Loucy (cell line): Measurements from ENCODE around the gene OR6Y1.

Experiments
- H2AFZ ChIP-seq: fragments of 200-600 bp; sonication (generic); 2 replicates; pipeline ENCODE4 v1.6.0; 2016; ENCODE audit warnings: antibody characterized with exemption, mild to moderate bottlenecking, low read length, moderate library complexity
- H3F3A ChIP-seq: fragments of 200-600 bp; 2 replicates; pipeline ENCODE4 v1.6.0; 2016; ENCODE audit warnings: antibody characterized with exemption, low read depth, mild to moderate bottlenecking
- H3K27me3 ChIP-seq: fragments of 200-600 bp; sonication (generic); 2 replicates; pipeline ENCODE4 v1.6.1; 2014; ENCODE audit warnings: low read length, mild to moderate bottlenecking; ENCODE audit not compliant: insufficient read depth, poor library complexity, severe bottlenecking
- H3K36me3 ChIP-seq: fragments of 200-600 bp; sonication (generic); 2 replicates; pipeline ENCODE4 v1.6.1; 2016; ENCODE audit warnings: low read length; ENCODE audit not compliant: insufficient read depth
- H3K4me1 ChIP-seq: fragments of 200-600 bp; sonication (generic); 2 replicates; pipeline ENCODE4 v1.5.1; 2014; ENCODE audit warnings: low read length, mild to moderate bottlenecking; ENCODE audit not compliant: insufficient read depth, poor library complexity, severe bottlenecking
- H3K4me2 ChIP-seq: fragments of 200-600 bp; sonication (generic); 2 replicates; pipeline ENCODE4 v1.6.0; 2014; ENCODE audit warnings: antibody characterized with exemption, low read length, low read depth, mild to moderate bottlenecking; ENCODE audit not compliant: poor library complexity, severe bottlenecking
- H3K4me3 ChIP-seq: fragments of 200-600 bp; sonication (generic); 2 replicates; pipeline ENCODE4 v1.5.1; 2014; ENCODE audit warnings: low read length, mild to moderate bottlenecking, mixed read lengths; ENCODE audit not compliant: poor library complexity, severe bottlenecking
- H3K79me2 ChIP-seq: fragments of 200-600 bp; sonication (generic); 2 replicates; pipeline ENCODE4 v1.6.1; 2014; ENCODE audit warnings: low read length; ENCODE audit not compliant: insufficient read depth
- H3K9ac ChIP-seq: fragments of 200-600 bp; sonication (generic); 2 replicates; pipeline ENCODE4 v1.6.0; 2014; ENCODE audit warnings: mild to moderate bottlenecking, low read depth, low read length, moderate library complexity; ENCODE audit not compliant: poor library complexity, severe bottlenecking
- H3K9me2 ChIP-seq: fragments of 200-600 bp; sonication (generic); replicated peaks from 2 replicates; pipeline ENCODE4 v1.6.1; 2016; ENCODE audit warnings: low read depth, low read length, mixed read lengths
- H3K9me3 ChIP-seq: fragments of 200-600 bp; sonication (generic); 2 replicates; pipeline ENCODE4 v1.6.1; 2014; ENCODE audit warnings: mild to moderate bottlenecking, antibody characterized with exemption, low read length, low read depth; ENCODE audit not compliant: insufficient read depth
- H4K20me1 ChIP-seq: fragments of 200-600 bp; sonication (generic); 2 replicates; pipeline ENCODE4 v1.6.0; 2014; ENCODE audit warnings: antibody characterized with exemption, low read length, mild to moderate bottlenecking; ENCODE audit not compliant: insufficient read depth, poor library complexity, severe bottlenecking
- EZH2phosphoT487 ChIP-seq: fragments of 200-600 bp; IDR thresholded peaks from 2 replicates; pipeline ENCODE4 v1.6.1; 2018; ENCODE audit warnings: antibody characterized with exemption, mild to moderate bottlenecking, moderate library complexity, borderline replicate concordance
- TF ChIP-seq, protein P1 (sequence below): fragments of 200-600 bp; sonication (generic); conservative IDR thresholded peaks from 2 replicates; pipeline ENCODE4 v1.5.1; 2014; ENCODE audit warnings: mild to moderate bottlenecking, antibody characterized with exemption, low read length

Gene OR6Y1

DNA sequence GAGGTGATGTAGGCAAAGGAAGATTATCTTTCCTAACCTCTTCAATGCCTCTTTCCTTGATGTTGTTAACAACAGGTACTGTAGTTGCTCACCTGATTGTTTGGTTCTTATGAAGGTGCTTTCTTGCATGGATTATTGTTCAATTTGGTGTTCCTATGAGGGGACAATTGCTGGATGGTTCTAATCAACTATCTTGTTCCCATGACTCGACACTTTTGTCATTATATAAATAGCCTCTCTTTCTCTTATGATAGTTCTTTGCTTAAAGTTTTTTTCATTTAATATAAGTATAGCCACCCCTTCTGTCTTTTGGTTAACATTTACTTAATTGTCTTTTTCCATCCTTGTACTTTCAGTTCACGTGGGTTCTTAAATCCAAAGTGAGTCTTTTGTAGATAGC, 46.7 kb downstream of the OR6Y1 start:
- Histone ChIP-seq H3K9me2 (no peaks in the 10 kb centered on the region), H3K9me3 (no peaks in the 10 kb centered on the region), H3F3A (no peaks in the 10 kb centered on the region), H4K20me1 (no peaks in the 10 kb centered on the region), H3K4me3 (no peak overlapping the region), H3K9ac (no peak overlapping the region), H3K4me1 (no peaks in the 10 kb centered on the region), H3K27me3 (no peaks in the 10 kb centered on the region), H3K36me3 (no peaks in the 10 kb centered on the region), H3K4me2 (no peak overlapping the region), H3K79me2 (no peaks in the 10 kb centered on the region), H2AFZ (no peak overlapping the region)
- no peak for TF ChIP-seq EZH2phosphoT487
- TF ChIP-seq, protein P1, sequence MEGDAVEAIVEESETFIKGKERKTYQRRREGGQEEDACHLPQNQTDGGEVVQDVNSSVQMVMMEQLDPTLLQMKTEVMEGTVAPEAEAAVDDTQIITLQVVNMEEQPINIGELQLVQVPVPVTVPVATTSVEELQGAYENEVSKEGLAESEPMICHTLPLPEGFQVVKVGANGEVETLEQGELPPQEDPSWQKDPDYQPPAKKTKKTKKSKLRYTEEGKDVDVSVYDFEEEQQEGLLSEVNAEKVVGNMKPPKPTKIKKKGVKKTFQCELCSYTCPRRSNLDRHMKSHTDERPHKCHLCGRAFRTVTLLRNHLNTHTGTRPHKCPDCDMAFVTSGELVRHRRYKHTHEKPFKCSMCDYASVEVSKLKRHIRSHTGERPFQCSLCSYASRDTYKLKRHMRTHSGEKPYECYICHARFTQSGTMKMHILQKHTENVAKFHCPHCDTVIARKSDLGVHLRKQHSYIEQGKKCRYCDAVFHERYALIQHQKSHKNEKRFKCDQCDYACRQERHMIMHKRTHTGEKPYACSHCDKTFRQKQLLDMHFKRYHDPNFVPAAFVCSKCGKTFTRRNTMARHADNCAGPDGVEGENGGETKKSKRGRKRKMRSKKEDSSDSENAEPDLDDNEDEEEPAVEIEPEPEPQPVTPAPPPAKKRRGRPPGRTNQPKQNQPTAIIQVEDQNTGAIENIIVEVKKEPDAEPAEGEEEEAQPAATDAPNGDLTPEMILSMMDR, result no peak

DNA sequence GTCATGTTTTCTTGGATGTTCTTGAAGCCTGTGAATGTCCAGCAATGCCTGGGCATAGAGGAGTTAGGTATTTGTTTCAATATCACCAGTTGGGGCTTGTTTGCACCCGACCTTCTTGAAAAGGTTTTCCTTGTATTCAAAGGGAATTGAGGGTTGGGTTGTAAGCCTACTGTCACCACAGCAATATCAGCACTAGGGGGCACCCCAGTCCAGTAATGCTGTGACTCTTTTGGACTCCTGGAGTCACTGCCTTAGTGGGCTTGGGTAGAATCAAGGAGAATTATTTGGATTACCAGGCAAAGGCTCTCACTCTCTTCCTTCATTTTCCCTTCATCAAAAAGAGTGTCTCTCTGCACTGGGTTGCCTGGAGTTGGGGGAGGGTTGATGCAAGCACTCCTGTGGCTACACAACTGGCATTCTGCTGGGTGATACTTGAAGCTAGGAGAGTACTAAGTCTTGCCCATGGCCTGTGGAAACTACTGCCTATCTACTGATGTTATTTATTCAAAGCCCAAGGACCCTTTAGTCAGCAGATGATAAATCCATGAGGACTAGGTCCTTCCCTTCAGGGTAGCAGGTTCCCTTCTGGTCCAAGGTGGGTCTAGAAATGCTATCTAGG, 47.7 kb downstream of the OR6Y1 start:
- Histone ChIP-seq H3K9ac (no peak overlapping the region), H4K20me1 (no peaks in the 10 kb centered on the region)

DNA sequence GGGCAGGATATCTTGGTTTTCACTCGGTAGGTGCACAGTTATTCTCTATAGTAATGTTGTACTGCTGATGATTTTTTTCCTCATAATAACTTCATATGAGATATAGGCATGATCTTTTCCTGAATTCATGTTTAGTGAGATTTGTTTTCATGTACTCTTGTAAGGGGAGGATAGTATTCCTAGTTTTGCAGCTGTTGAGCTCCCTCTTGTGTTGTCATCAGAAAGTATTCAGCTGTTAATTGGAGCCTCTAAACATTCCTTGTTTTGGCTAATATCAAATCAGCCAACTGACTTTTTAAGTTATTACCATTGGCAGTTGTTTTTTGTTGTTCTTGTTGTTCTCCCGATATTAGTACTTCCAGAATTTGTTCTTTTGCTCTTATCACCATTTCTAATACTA, 57.8 kb downstream of the OR6Y1 start:
- no peaks in the 10 kb centered on the region for H3F3A ChIP-seq
- H3K9ac ChIP-seq, result no peak overlapping the region
- H3K36me3 ChIP-seq, result no peaks in the 10 kb centered on the region
- H4K20me1 ChIP-seq, result no peaks in the 10 kb centered on the region
- H3K4me3 ChIP-seq, result no peak overlapping the region
- no peak overlapping the region for H3K4me2 ChIP-seq
- H2AFZ ChIP-seq, result no peak overlapping the region
- no peaks in the 10 kb centered on the region for H3K79me2 ChIP-seq
- no peaks in the 10 kb centered on the region for H3K27me3 ChIP-seq
- TF ChIP-seq, protein P1, result peak; percentile 74
- TF ChIP-seq EZH2phosphoT487, result no peak
- no peaks in the 10 kb centered on the region for H3K4me1 ChIP-seq
- H3K9me2 ChIP-seq, result no peaks in the 10 kb centered on the region
- no peaks in the 10 kb centered on the region for H3K9me3 ChIP-seq

More for the DNA sequence above, 47.7 kb downstream of the OR6Y1 start:
- Histone ChIP-seq H3K4me2 (no peak overlapping the region), H3K27me3 (no peaks in the 10 kb centered on the region), H3K4me3 (no peak overlapping the region), H3K9me2 (no peaks in the 10 kb centered on the region), H3K9me3 (no peaks in the 10 kb centered on the region), H3K79me2 (no peaks in the 10 kb centered on the region), H2AFZ (no peak overlapping the region), H3K36me3 (no peaks in the 10 kb centered on the region), H3F3A (no peaks in the 10 kb centered on the region), H3K4me1 (no peaks in the 10 kb centered on the region)
- TF ChIP-seq, protein P1, result peak; percentile 95
- no peak for TF ChIP-seq EZH2phosphoT487
